NB4 (cell line): ENCODE results near the gene KPNA3.
"Not testable (repeated sequence)": the region's sequence is repeated elsewhere in the genome, so short reads cannot be mapped to it uniquely, and the experiment has no call there.

Experiments
- DNase-seq: peaks from one replicate; pipeline ENCODE4 v3.0.0; 2010; ENCODE audit warnings: low read depth
- H3K4me3 ChIP-seq: one replicate; pipeline ENCODE4 v1.5.1; 2011; ENCODE audit warnings: mild to moderate bottlenecking, low read depth, low read length, moderate library complexity
- CTCF ChIP-seq: IDR thresholded peaks from one replicate; pipeline ENCODE4 v1.5.1; 2012; ENCODE audit warnings: low read depth, low read length
- MYC ChIP-seq: IDR thresholded peaks from 2 replicates; pipeline ENCODE4 v1.6.1; 2011; ENCODE audit warnings: low read depth, low read length
- POLR2A ChIP-seq: IDR thresholded peaks from 2 replicates; pipeline ENCODE4 v1.6.1; 2011; ENCODE audit warnings: mild to moderate bottlenecking; ENCODE audit not compliant: insufficient read length; ENCODE audit errors: extremely low read depth
- TF ChIP-seq, protein P1 (sequence below): IDR thresholded peaks from 2 replicates; pipeline ENCODE4 v1.6.1; 2011; ENCODE audit warnings: low read depth, low read length

KPNA3 gene

GRCh38 chr13:49774376-49775005 is 18.0 kb downstream of the KPNA3 start:
- H3K4me3 ChIP-seq: no peak overlapping the region
- TF ChIP-seq CTCF: no peak
- no peak for TF ChIP-seq POLR2A
- no peak for TF ChIP-seq MYC
- TF ChIP-seq, protein P1, sequence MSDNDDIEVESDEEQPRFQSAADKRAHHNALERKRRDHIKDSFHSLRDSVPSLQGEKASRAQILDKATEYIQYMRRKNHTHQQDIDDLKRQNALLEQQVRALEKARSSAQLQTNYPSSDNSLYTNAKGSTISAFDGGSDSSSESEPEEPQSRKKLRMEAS: no peak
- no peak for DNase-seq

DNA sequence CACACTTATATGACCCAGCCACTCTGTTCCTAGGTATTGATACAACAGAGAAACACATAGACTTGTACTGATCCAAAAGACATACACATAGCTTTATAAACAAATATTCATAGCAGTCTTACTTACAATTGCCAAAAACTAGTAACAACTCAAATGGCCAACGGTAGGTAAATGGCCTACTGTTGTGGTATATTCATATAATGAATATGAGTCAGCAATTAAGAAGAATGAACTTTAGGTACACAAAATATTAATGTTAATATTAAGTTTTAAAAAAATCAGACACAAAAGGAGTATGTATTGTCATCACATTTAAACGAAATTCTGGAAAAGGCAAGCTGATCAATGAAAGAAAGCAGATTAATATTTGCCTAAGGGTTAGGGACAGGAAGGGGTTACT is 19.7 kb downstream of the KPNA3 start:
- no peak for DNase-seq
- H3K4me3 ChIP-seq: no peak overlapping the region
- TF ChIP-seq POLR2A: no peak
- TF ChIP-seq, protein P1: no peak
- TF ChIP-seq MYC: no peak
- no peak for TF ChIP-seq CTCF

DNA sequence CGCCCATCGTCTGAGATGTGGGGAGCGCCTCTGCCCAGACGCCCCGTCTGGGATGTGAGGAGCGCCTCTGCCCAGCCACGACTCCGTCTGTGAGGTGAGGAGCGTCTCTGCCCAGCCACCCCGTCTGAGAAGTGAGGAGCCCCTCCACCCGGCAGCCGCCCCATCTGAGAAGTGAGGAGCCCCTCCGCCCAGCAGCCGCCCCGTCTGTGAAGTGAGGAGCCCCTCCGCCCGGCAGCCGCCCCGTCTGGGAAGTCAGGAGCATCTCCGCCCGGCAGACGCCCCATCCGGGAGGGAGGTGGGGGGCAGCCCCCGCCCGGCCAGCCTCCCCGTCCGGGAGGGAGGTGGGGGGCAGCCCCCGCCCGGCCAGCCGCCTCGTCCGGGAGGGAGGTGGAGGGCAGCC is 30.7 kb downstream of the KPNA3 start:
- not testable (repeated sequence) for DNase-seq, H3K4me3 ChIP-seq

GRCh38 chr13:49760558-49760957 is 31.9 kb downstream of the KPNA3 start:
- TF ChIP-seq, protein P1: no peak
- TF ChIP-seq CTCF (no peak), MYC (no peak)
- H3K4me3 ChIP-seq: no peak overlapping the region
- no peak for DNase-seq

- no peak overlapping the region for H3K4me3 ChIP-seq
- TF ChIP-seq CTCF (no peak), MYC (no peak), POLR2A (no peak)
- TF ChIP-seq, protein P1: no peak
- peak; percentile 24 for DNase-seq
Observed at GRCh38 chr13:49759503-49759902, 33.0 kb downstream of the KPNA3 start.

DNA sequence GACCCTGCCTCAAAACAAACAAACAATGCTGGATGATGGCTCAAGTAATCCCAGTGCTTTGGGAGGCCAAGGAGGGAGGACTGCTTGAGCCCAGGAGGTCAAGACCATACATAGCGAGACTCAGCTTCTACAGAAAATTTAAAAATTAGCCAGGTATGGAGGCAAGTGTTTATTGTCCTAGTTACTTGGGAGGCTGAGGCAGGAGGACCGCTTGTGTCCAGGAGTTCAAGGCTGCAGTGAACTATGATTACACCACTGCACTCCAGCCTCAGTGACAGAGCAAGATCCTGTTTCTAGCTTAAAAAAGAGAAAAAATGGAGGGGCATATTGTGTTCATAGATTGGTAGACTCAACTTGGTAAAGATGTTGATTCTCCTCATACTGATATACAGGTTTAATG is 36.2 kb downstream of the KPNA3 start:
- DNase-seq: no peak
- no peak overlapping the region for H3K4me3 ChIP-seq
- TF ChIP-seq CTCF: no peak
- no peak for TF ChIP-seq POLR2A
- TF ChIP-seq, protein P1: no peak
- no peak for TF ChIP-seq MYC
